DND-41 (cell line): ENCODE measurements around the gene LRRC28.
A peak's percentile ranks its signal among the peaks of the same experiment; 100 is the strongest.

Source experiments
- ATAC-seq: fragments of 200-7000 bp; cut with Tn5 transposase; 3 replicates; pipeline ENCODE4 v1.9.1; 2021; ENCODE audit warnings: low read depth; ENCODE audit not compliant: insufficient read depth
- DNase-seq: peaks from one replicate; pipeline ENCODE4 v3.0.0-alpha.2; 2020
- H2AFZ ChIP-seq: 2 replicates; pipeline ENCODE4 v1.6.0; 2012; ENCODE audit warnings: low read depth, low read length
- H3K27ac ChIP-seq: 2 replicates; pipeline ENCODE4 v1.5.1; 2012; ENCODE audit warnings: low read length, inconsistent platforms
- H3K27me3 ChIP-seq: fragments of 200-600 bp; sonication (generic); 2 replicates; pipeline ENCODE4 v1.6.0; 2012; ENCODE audit warnings: low read length, mild to moderate bottlenecking, inconsistent platforms; ENCODE audit not compliant: insufficient read depth, poor library complexity
- H3K36me3 ChIP-seq: 2 replicates; pipeline ENCODE4 v1.5.1; 2012; ENCODE audit warnings: low read length, inconsistent platforms; ENCODE audit not compliant: insufficient read depth
- H3K4me1 ChIP-seq: 2 replicates; pipeline ENCODE4 v1.5.1; 2012; ENCODE audit warnings: mild to moderate bottlenecking, low read length; ENCODE audit not compliant: insufficient read depth
- H3K4me2 ChIP-seq: 2 replicates; pipeline ENCODE4 v1.6.0; 2012; ENCODE audit warnings: mild to moderate bottlenecking, moderate library complexity, low read length, inconsistent platforms; ENCODE audit not compliant: insufficient read depth
- H3K4me3 ChIP-seq, 2 experiments: fragments of 200-600 bp in 1 of 2; shearing (Covaris generic) in 1 of 2; 2 replicates each; pipeline ENCODE4 v1.5.1; 2012 to 2016; ENCODE audit warnings: inconsistent platforms in 2 of 2, low read length in 2 of 2, mild to moderate bottlenecking in 2 of 2, low read depth in 1 of 2, moderate library complexity in 1 of 2
- H3K79me2 ChIP-seq: 2 replicates; pipeline ENCODE4 v1.6.0; 2012; ENCODE audit warnings: low read length, inconsistent platforms; ENCODE audit not compliant: insufficient read depth
- H3K9ac ChIP-seq: 2 replicates; pipeline ENCODE4 v1.6.0; 2012; ENCODE audit warnings: low read depth, mild to moderate bottlenecking, inconsistent platforms, low read length, moderate library complexity
- H3K9me3 ChIP-seq: 2 replicates; pipeline ENCODE4 v1.5.1; 2012; ENCODE audit warnings: low read length, moderate library complexity, mild to moderate bottlenecking, inconsistent platforms; ENCODE audit not compliant: insufficient read depth, severe bottlenecking
- H4K20me1 ChIP-seq: 2 replicates; pipeline ENCODE4 v1.6.0; 2012; ENCODE audit warnings: low read length; ENCODE audit not compliant: insufficient read depth
- EZH2 ChIP-seq: IDR thresholded peaks from 3 replicates; pipeline ENCODE4 v1.6.1; 2012; ENCODE audit warnings: borderline replicate concordance, low read depth, mild to moderate bottlenecking, moderate library complexity, low read length, inconsistent platforms; ENCODE audit not compliant: severe bottlenecking
- TF ChIP-seq, protein P1 (sequence below): IDR thresholded peaks from 2 replicates; pipeline ENCODE4 v1.5.1; 2012; ENCODE audit warnings: borderline replicate concordance, low read length, moderate library complexity, mild to moderate bottlenecking; ENCODE audit not compliant: poor library complexity, severe bottlenecking; ENCODE audit errors: extremely low read depth

The LRRC28 gene

DNA sequence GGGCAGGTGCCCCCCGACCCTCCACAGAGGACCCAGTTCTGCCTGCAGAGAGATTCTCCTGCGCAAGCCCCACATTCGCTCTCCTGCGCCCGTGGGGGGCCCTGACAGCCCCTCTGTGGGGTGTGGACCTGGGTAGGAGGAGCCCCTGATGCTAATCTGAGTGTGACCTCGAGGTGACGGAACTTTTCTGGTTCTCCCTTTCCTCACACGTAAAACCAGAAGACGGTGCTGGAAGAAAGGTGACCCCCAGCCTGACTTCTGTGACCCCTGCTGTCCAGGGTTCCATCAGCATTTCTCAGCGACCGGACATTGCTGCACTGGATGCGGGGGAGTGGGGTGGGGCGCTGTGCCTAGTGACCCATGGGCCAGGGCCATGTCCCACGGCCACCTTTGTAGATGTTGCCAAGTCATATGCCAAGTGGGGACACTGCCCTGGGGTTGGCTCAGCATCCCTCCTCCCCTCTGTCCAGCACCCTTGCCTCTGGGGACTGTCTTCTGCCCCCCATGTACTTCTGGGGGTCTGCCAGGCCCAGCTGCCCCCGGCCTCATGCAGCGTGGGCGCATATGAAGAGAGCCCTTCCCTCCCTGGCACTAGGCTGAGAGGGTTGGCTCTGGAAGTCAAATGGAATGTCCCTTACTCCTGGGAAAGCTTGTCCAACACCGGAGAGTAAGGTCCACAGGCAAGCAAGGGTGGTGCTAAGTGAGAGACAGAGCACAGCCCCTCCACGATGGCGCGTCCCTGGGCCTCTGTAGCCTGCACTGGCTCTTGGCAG is 185.4 kb downstream of the LRRC28 start:
- Histone ChIP-seq H3K9me3 (no peaks in the 10 kb centered on the region), H3K79me2 (no peaks in the 10 kb centered on the region), H3K27me3 (no peaks in the 10 kb centered on the region), H2AFZ (no peak overlapping the region; the same call in 1 of the 2 replicates), H3K9ac (peak overlapping the region; percentile 44; the same call in 1 of the 2 replicates), H4K20me1 (no peaks in the 10 kb centered on the region), H3K4me2 (no peak overlapping the region), H3K27ac (peak overlapping the region; percentile 77), H3K36me3 (no peaks in the 10 kb centered on the region), H3K4me3 (no peak overlapping the region), H3K4me1 (peaks cover 29% of the 10 kb centered on the region)
- TF ChIP-seq, protein P1, sequence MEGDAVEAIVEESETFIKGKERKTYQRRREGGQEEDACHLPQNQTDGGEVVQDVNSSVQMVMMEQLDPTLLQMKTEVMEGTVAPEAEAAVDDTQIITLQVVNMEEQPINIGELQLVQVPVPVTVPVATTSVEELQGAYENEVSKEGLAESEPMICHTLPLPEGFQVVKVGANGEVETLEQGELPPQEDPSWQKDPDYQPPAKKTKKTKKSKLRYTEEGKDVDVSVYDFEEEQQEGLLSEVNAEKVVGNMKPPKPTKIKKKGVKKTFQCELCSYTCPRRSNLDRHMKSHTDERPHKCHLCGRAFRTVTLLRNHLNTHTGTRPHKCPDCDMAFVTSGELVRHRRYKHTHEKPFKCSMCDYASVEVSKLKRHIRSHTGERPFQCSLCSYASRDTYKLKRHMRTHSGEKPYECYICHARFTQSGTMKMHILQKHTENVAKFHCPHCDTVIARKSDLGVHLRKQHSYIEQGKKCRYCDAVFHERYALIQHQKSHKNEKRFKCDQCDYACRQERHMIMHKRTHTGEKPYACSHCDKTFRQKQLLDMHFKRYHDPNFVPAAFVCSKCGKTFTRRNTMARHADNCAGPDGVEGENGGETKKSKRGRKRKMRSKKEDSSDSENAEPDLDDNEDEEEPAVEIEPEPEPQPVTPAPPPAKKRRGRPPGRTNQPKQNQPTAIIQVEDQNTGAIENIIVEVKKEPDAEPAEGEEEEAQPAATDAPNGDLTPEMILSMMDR: no peak
- TF ChIP-seq EZH2: no peak
- ATAC-seq (no peak), DNase-seq (no peak)

DNA sequence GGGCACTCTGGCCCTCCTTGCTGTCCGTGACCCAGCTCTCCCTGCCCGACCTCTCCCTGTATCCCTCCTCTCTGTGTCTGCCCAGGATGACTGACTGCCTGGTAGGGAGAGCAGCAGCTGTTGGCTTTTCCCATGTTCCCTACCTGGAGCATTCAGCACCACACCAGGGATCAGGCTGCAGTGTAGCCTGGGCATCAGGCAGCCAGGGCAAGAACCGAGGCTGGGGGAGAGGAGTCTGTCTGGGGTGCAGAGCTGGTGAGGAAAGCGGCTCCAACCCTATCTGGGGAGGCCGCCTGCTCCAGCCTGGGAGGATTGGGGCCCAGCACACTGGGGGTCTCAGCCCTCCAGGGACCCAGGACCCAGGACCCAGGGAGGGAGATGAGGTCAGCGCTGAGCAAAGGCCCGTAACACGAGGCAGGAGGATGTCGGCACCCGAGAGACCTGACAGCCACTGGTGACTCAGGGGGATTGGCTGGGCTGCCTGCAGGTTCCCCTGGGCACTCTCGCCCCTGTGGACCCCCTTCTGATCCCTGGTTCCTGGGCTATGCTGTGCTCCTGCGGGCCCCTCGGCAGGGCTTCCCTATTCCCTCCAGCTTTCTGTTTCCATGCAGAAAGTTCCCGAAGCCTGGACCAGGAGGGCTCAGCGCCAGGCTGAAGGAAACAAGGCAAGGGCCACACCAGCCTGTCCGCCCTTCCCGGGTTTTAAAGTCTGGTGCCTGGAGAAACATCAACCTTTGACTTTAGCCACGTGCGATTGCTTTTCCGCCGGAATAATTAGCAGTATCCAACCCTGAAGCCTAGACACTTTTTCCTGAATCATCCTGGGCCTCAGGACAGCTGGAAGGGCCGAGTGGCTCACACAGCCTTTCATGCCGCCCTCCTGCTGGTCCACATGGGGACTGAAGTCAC is 186.3 kb downstream of the LRRC28 start:
- Histone ChIP-seq H4K20me1 (no peaks in the 10 kb centered on the region), H3K4me1 (peaks cover 34% of the 10 kb centered on the region), H3K27ac (peak overlapping the region; percentile 77), H2AFZ (peak overlapping the region; percentile 39), H3K27me3 (no peaks in the 10 kb centered on the region), H3K9me3 (no peaks in the 10 kb centered on the region), H3K79me2 (no peaks in the 10 kb centered on the region), H3K4me2 (peak overlapping the region; percentile 59), H3K9ac (peak overlapping the region; percentile 44), H3K4me3 (peak overlapping the region in 1 of 2 experiments; percentile 30; a peak in 1 of 4 replicates), H3K36me3 (no peaks in the 10 kb centered on the region)
- ATAC-seq (no peak), DNase-seq (no peak)
- TF ChIP-seq, protein P1: no peak
- TF ChIP-seq EZH2: no peak

DNA sequence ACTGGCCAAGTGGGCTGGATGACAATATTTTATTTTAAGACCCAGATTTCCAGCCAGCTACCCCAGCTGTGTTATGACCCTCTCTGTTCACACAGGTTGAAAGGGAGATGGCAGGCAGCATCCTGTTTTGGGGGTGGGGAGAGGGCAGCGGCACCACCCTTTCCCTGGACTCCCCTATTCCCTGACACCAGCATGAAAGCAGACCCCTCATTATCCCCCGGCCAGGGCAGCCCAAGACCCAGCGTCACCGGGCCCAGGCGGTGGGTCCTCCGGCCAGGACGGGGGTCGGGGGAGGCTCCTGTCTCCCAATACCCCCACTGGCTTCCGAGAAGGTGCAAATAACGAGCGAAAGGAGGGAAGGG is 186.9 kb downstream of the LRRC28 start:
- Histone ChIP-seq H2AFZ (peak overlapping the region; percentile 39; the same call in 1 of the 2 replicates), H3K4me3 (peak overlapping the region in 1 of 2 experiments; percentile 30; a peak in 2 of 4 replicates), H3K9me3 (no peaks in the 10 kb centered on the region), H3K4me1 (peaks cover 34% of the 10 kb centered on the region), H3K4me2 (peak overlapping the region; percentile 59), H3K36me3 (no peaks in the 10 kb centered on the region), H4K20me1 (no peaks in the 10 kb centered on the region), H3K27me3 (no peaks in the 10 kb centered on the region), H3K9ac (peak overlapping the region; percentile 44), H3K79me2 (no peaks in the 10 kb centered on the region), H3K27ac (peak overlapping the region; percentile 77)
- DNase-seq (no peak), ATAC-seq (no peak)
- no peak for TF ChIP-seq EZH2
- TF ChIP-seq, protein P1: no peak
